ENCODE data around the gene GPHN. TPM values are rescaled to one million over a fixed set of nuclear protein-coding genes. Genes with fewer than 3 reads are reported as not detected.
A peak's percentile ranks its signal among the peaks of the same experiment; 100 is the strongest.

The GPHN gene
- polyA plus RNA-seq, 4 donors, result 10.0 to 26.2 (median 22.4) TPM

GRCh38 chr14:66641861-66642635 is 134.1 kb downstream of the GPHN start:
- 74 to 82% (median 81%) methylated on average over 2 of the region's 2 CpGs for WGBS, 3 donors
- Histone ChIP-seq H3K4me3 (ENCODE audit: low read depth in 1 of 3, low read length in 3 of 3) (no peak overlapping the region), H3K27me3 (ENCODE audit: control insufficient read depth in 3 of 3, insufficient read depth in 3 of 3, low read length in 3 of 3) (no peaks in the 10 kb centered on the region), H3K27ac (ENCODE audit: low read depth in 1 of 3, low read length in 2 of 3) (no peak overlapping the region), H3K9me3 (ENCODE audit: control insufficient read depth in 2 of 2, insufficient read depth in 1 of 2, low read depth in 1 of 2, low read length in 1 of 2) (no peaks in the 10 kb centered on the region), H3K4me1 (ENCODE audit: control insufficient read depth in 3 of 3, insufficient read depth in 2 of 3, low read depth in 1 of 3, low read length in 2 of 3) (no peaks in the 10 kb centered on the region), H3K36me3 (ENCODE audit: control insufficient read depth in 3 of 3, insufficient read depth in 2 of 3, low read depth in 1 of 3, low read length in 3 of 3) (no peaks in the 10 kb centered on the region)
- DNase-seq (no peak), FAIRE-seq (no peak)

- DNase-seq, result no peak
- Histone ChIP-seq H3K36me3 (ENCODE audit: control insufficient read depth in 3 of 3, insufficient read depth in 2 of 3, low read depth in 1 of 3, low read length in 3 of 3) (no peaks in the 10 kb centered on the region), H3K27me3 (ENCODE audit: control insufficient read depth in 3 of 3, insufficient read depth in 3 of 3, low read length in 3 of 3) (no peaks in the 10 kb centered on the region), H3K9me3 (ENCODE audit: control insufficient read depth in 2 of 2, insufficient read depth in 1 of 2, low read depth in 1 of 2, low read length in 1 of 2) (no peaks in the 10 kb centered on the region), H3K4me1 (ENCODE audit: control insufficient read depth in 3 of 3, insufficient read depth in 2 of 3, low read depth in 1 of 3, low read length in 2 of 3) (no peaks in the 10 kb centered on the region), H3K4me3 (ENCODE audit: low read depth in 1 of 3, low read length in 3 of 3) (no peak overlapping the region), H3K27ac (ENCODE audit: low read depth in 1 of 3, low read length in 2 of 3) (no peak overlapping the region)
- FAIRE-seq, result no peak
Observed at GRCh38 chr14:66643344-66643743, 135.4 kb downstream of the GPHN start.

- 88 to 97% (median 91%) methylated on average over 1 of the region's 1 CpG for WGBS, 3 donors
- H3K27ac ChIP-seq (ENCODE audit: low read depth in 1 of 3, low read length in 2 of 3), result no peak overlapping the region
Observed at GRCh38 chr14:66645716-66646115, 137.8 kb downstream of the GPHN start.

GRCh38 chr14:66649498-66649897 is 141.6 kb downstream of the GPHN start:
- no peak for FAIRE-seq
- no peak overlapping the region for H3K27ac ChIP-seq (ENCODE audit: low read depth in 1 of 3, low read length in 2 of 3)
- peak in 1 of 2 donors; percentile 2 for DNase-seq
- no peaks in the 10 kb centered on the region for H3K27me3 ChIP-seq (ENCODE audit: control insufficient read depth in 3 of 3, insufficient read depth in 3 of 3, low read length in 3 of 3)
- H3K4me1 ChIP-seq (ENCODE audit: control insufficient read depth in 3 of 3, insufficient read depth in 2 of 3, low read depth in 1 of 3, low read length in 2 of 3), result no peaks in the 10 kb centered on the region
- no peaks in the 10 kb centered on the region for H3K36me3 ChIP-seq (ENCODE audit: control insufficient read depth in 3 of 3, insufficient read depth in 2 of 3, low read depth in 1 of 3, low read length in 3 of 3)
- H3K9me3 ChIP-seq (ENCODE audit: control insufficient read depth in 2 of 2, insufficient read depth in 1 of 2, low read depth in 1 of 2, low read length in 1 of 2), result no peaks in the 10 kb centered on the region
- H3K4me3 ChIP-seq (ENCODE audit: low read depth in 1 of 3, low read length in 3 of 3), result no peak overlapping the region
- 54 to 70% (median 54%) methylated on average over 3 of the region's 3 CpGs for WGBS, 3 donors

More at GRCh38 chr14:66645716-66646115, 137.8 kb downstream of the GPHN start:
- Histone ChIP-seq H3K27me3 (ENCODE audit: control insufficient read depth in 3 of 3, insufficient read depth in 3 of 3, low read length in 3 of 3) (no peaks in the 10 kb centered on the region), H3K36me3 (ENCODE audit: control insufficient read depth in 3 of 3, insufficient read depth in 2 of 3, low read depth in 1 of 3, low read length in 3 of 3) (no peaks in the 10 kb centered on the region), H3K9me3 (ENCODE audit: control insufficient read depth in 2 of 2, insufficient read depth in 1 of 2, low read depth in 1 of 2, low read length in 1 of 2) (no peaks in the 10 kb centered on the region), H3K4me1 (ENCODE audit: control insufficient read depth in 3 of 3, insufficient read depth in 2 of 3, low read depth in 1 of 3, low read length in 2 of 3) (no peaks in the 10 kb centered on the region), H3K4me3 (ENCODE audit: low read depth in 1 of 3, low read length in 3 of 3) (no peak overlapping the region)
- FAIRE-seq, result no peak
- DNase-seq, result no peak

GRCh38 chr14:66650491-66650911 is 142.6 kb downstream of the GPHN start:
- Histone ChIP-seq H3K27ac (ENCODE audit: low read depth in 1 of 3, low read length in 2 of 3) (peak overlapping the region in 1 of 3 donors; percentile 38), H3K9me3 (ENCODE audit: control insufficient read depth in 2 of 2, insufficient read depth in 1 of 2, low read depth in 1 of 2, low read length in 1 of 2) (no peaks in the 10 kb centered on the region), H3K4me3 (ENCODE audit: low read depth in 1 of 3, low read length in 3 of 3) (no peak overlapping the region), H3K36me3 (ENCODE audit: control insufficient read depth in 3 of 3, insufficient read depth in 2 of 3, low read depth in 1 of 3, low read length in 3 of 3) (no peaks in the 10 kb centered on the region), H3K4me1 (ENCODE audit: control insufficient read depth in 3 of 3, insufficient read depth in 2 of 3, low read depth in 1 of 3, low read length in 2 of 3) (no peaks in the 10 kb centered on the region), H3K27me3 (ENCODE audit: control insufficient read depth in 3 of 3, insufficient read depth in 3 of 3, low read length in 3 of 3) (no peaks in the 10 kb centered on the region)
- FAIRE-seq (no peak), DNase-seq (no peak)
- WGBS, 3 donors, result 53 to 58% (median 55%) methylated on average over 3 of the region's 3 CpGs

GRCh38 chr14:66651536-66652220 is 143.7 kb downstream of the GPHN start:
- Histone ChIP-seq H3K27ac (ENCODE audit: low read depth in 1 of 3, low read length in 2 of 3) (no peak overlapping the region), H3K36me3 (ENCODE audit: control insufficient read depth in 3 of 3, insufficient read depth in 2 of 3, low read depth in 1 of 3, low read length in 3 of 3) (no peaks in the 10 kb centered on the region), H3K9me3 (ENCODE audit: control insufficient read depth in 2 of 2, insufficient read depth in 1 of 2, low read depth in 1 of 2, low read length in 1 of 2) (peaks cover 0 to under 1% of the 10 kb centered on the region in 2 donors), H3K4me3 (ENCODE audit: low read depth in 1 of 3, low read length in 3 of 3) (no peak overlapping the region), H3K27me3 (ENCODE audit: control insufficient read depth in 3 of 3, insufficient read depth in 3 of 3, low read length in 3 of 3) (no peaks in the 10 kb centered on the region), H3K4me1 (ENCODE audit: control insufficient read depth in 3 of 3, insufficient read depth in 2 of 3, low read depth in 1 of 3, low read length in 2 of 3) (no peaks in the 10 kb centered on the region)
- WGBS, 3 donors, result 94 to 95% (median 94%) methylated on average over 5 of the region's 5 CpGs
- FAIRE-seq (no peak), DNase-seq (no peak)

GRCh38 chr14:66652525-66653106 is 144.7 kb downstream of the GPHN start:
- Histone ChIP-seq H3K4me3 (ENCODE audit: low read depth in 1 of 3, low read length in 3 of 3) (no peak overlapping the region), H3K36me3 (ENCODE audit: control insufficient read depth in 3 of 3, insufficient read depth in 2 of 3, low read depth in 1 of 3, low read length in 3 of 3) (no peaks in the 10 kb centered on the region), H3K4me1 (ENCODE audit: control insufficient read depth in 3 of 3, insufficient read depth in 2 of 3, low read depth in 1 of 3, low read length in 2 of 3) (no peaks in the 10 kb centered on the region), H3K27ac (ENCODE audit: low read depth in 1 of 3, low read length in 2 of 3) (no peak overlapping the region), H3K9me3 (ENCODE audit: control insufficient read depth in 2 of 2, insufficient read depth in 1 of 2, low read depth in 1 of 2, low read length in 1 of 2) (peaks cover 0 to 10% of the 10 kb centered on the region in 2 donors), H3K27me3 (ENCODE audit: control insufficient read depth in 3 of 3, insufficient read depth in 3 of 3, low read length in 3 of 3) (no peaks in the 10 kb centered on the region)
- no peak for FAIRE-seq
- WGBS, 3 donors, result 86 to 94% (median 91%) methylated on average over 3 of the region's 3 CpGs
- no peak for DNase-seq

- H3K9me3 ChIP-seq (ENCODE audit: control insufficient read depth in 2 of 2, insufficient read depth in 1 of 2, low read depth in 1 of 2, low read length in 1 of 2), result peaks cover 0 to 37% of the 10 kb centered on the region in 2 donors
- no peak overlapping the region for H3K27ac ChIP-seq (ENCODE audit: low read depth in 1 of 3, low read length in 2 of 3)
- H3K4me1 ChIP-seq (ENCODE audit: control insufficient read depth in 3 of 3, insufficient read depth in 2 of 3, low read depth in 1 of 3, low read length in 2 of 3), result no peaks in the 10 kb centered on the region
- peaks cover 0 to 11% (median 0%) of the 10 kb centered on the region in 3 donors for H3K36me3 ChIP-seq (ENCODE audit: control insufficient read depth in 3 of 3, insufficient read depth in 2 of 3, low read depth in 1 of 3, low read length in 3 of 3)
- H3K4me3 ChIP-seq (ENCODE audit: low read depth in 1 of 3, low read length in 3 of 3), result no peak overlapping the region
- no peaks in the 10 kb centered on the region for H3K27me3 ChIP-seq (ENCODE audit: control insufficient read depth in 3 of 3, insufficient read depth in 3 of 3, low read length in 3 of 3)
- WGBS, 3 donors, result 78 to 93% (median 85%) methylated on average over 3 of the region's 3 CpGs
- FAIRE-seq (no peak), DNase-seq (no peak)
Observed at GRCh38 chr14:66657780-66658179, 149.8 kb downstream of the GPHN start.
